ENCODE data around the gene TSHZ2.

GRCh38 chr20:53002786-53003185 is 30.6 kb downstream of the TSHZ2 start:
- TF ChIP-seq CTCF (conservative IDR thresholded peaks at IDR 0.05) (no peak), ZFX (IDR thresholded peaks at IDR 0.05) (no peak)

All from C4-2B (cell line).